Calu3 (cell line): ENCODE results near the gene MED19. TPM values are rescaled to one million over a fixed set of nuclear protein-coding genes. Genes with fewer than 3 reads are reported as not detected.

ENCODE experiments used
- Bru-seq: library from RNA; stranded (reverse); fragments of 400-500 nt; gene quantifications from one replicate; lab custom pipeline; 2021; lab: Mats Ljungman, UMichigan
- BruChase-seq, 2 experiments: library from RNA; stranded (reverse); fragments of 400-500 nt; gene quantifications; one replicate each; lab custom pipeline; 2021; lab: Mats Ljungman, UMichigan
- BruUV-seq: library from RNA; stranded (reverse); fragments of 400-500 nt; replicated peaks from 2 replicates; lab custom pipeline; 2021; lab: Mats Ljungman, UMichigan
- CTCF ChIA-PET: fragments of 300-600 bp; sonication (Branson Sonifier 250); formaldehyde crosslinking; loops from one replicate; lab custom pipeline; 2022; ENCODE audit warnings: antibody characterized with exemption; lab: Charles Lee
- DNase-seq: peaks from one replicate; pipeline ENCODE4 v3.0.0; 2022
- H3K27ac Mint-ChIP-seq: one replicate; pipeline ENCODE4 v1.8.0; 2022; ENCODE audit warnings: mixed read lengths; ENCODE audit not compliant: unreplicated experiment
- H3K27me3 Mint-ChIP-seq: one replicate; pipeline ENCODE4 v1.8.0; 2022; ENCODE audit warnings: mixed read lengths; ENCODE audit not compliant: unreplicated experiment
- H3K36me3 Mint-ChIP-seq: one replicate; pipeline ENCODE4 v1.8.0; 2022; ENCODE audit warnings: mild to moderate bottlenecking, moderate library complexity, mixed read lengths; ENCODE audit not compliant: insufficient read depth, unreplicated experiment
- H3K4me1 Mint-ChIP-seq: one replicate; pipeline ENCODE4 v1.8.0; 2022; ENCODE audit warnings: mild to moderate bottlenecking, low read depth, mixed read lengths; ENCODE audit not compliant: unreplicated experiment
- H3K4me3 Mint-ChIP-seq: one replicate; pipeline ENCODE4 v1.8.0; 2022; ENCODE audit warnings: mild to moderate bottlenecking, low read depth, moderate library complexity, mixed read lengths; ENCODE audit not compliant: unreplicated experiment
- H3K9me3 Mint-ChIP-seq: one replicate; pipeline ENCODE4 v1.8.0; 2022; ENCODE audit warnings: low read depth, mixed read lengths; ENCODE audit not compliant: unreplicated experiment
- CTCF ChIP-seq: fragments of 200-600 bp; IDR thresholded peaks from one replicate; pipeline ENCODE4 v1.8.0; 2022; ENCODE audit warnings: antibody characterized with exemption; ENCODE audit not compliant: unreplicated experiment
- intact Hi-C: fragments of 100-400 bp; cut with micrococcal nuclease; formaldehyde crosslinking; loops from one replicate; pipeline ENCODE4 v1.10.0; 2022; ENCODE audit not compliant: unreplicated experiment
- long read RNA-seq: library from polyadenylated mRNA; stranded (forward); transcript quantifications from one replicate; pipeline ENCODE4 v2.0.0, GENCODE V29; 2022
- total RNA-seq: library from RNA; stranded (reverse); gene quantifications from 2 replicates; pipeline ENCODE4 v1.2.3, GENCODE V29; 2022

The MED19 gene
- total RNA-seq = 21.2 and 24.4 TPM in 2 replicates
- percentile 63 among the genes with signal in this experiment for Bru-seq, nascent RNA
- percentile 72 among the genes with signal in this experiment for BruChase-seq, experiment 1, labeled RNA remaining after a 6-hour chase
- BruChase-seq, experiment 2, labeled RNA remaining after a 2-hour chase = percentile 72 among the genes with signal in this experiment
- long read RNA-seq, transcript MED19-202 (5 exons, 1,203 nt) = major isoform, 119 of 130 reads
- long read RNA-seq, partial matches to known transcripts = 3 of 130 reads
- long read RNA-seq, other reads (novel, unspliced or antisense) = 5 of 130 reads

GRCh38 chr11:57711414-57712255, at the start of gene MED19:
TSS of gene MED19 (minus strand) at chr11:57712215. CDS start at chr11:57712179, 36 bp downstream.
- intact Hi-C loops = loop anchor here (5.0 kb wide), 1 partner anchor 44 kb away; the partner anchor contains the start of gene ZDHHC5
- H3K4me3 Mint-ChIP-seq = peak within 1 kb of the TSS; percentile 88
- H3K9me3 Mint-ChIP-seq = no peaks in the 10 kb centered on the region

GRCh38 chr11:57758174-57758573, 46.2 kb upstream of the MED19 start:
- H3K4me1 Mint-ChIP-seq = peaks cover 8% of the 10 kb centered on the region
- BruUV-seq = no TSS peak
- no peak for DNase-seq
- no peak for TF ChIP-seq CTCF
- CTCF ChIA-PET = interaction anchor here (0.8 to 1.5 kb wide), 2 partner anchors 14 to 42 kb away, joined by 5 to 7 read pairs; no protein-coding TSS in a partner anchor
- H3K9me3 Mint-ChIP-seq = no peaks in the 10 kb centered on the region
- H3K36me3 Mint-ChIP-seq = peaks cover 23% of the 10 kb centered on the region
- intact Hi-C loops = no loop called here
- no peak overlapping the region for H3K4me3 Mint-ChIP-seq
- no peaks in the 10 kb centered on the region for H3K27me3 Mint-ChIP-seq
- no peak overlapping the region for H3K27ac Mint-ChIP-seq

More at GRCh38 chr11:57711414-57712255, at the start of gene MED19:
- H3K4me1 Mint-ChIP-seq = peaks cover 26% of the 10 kb centered on the region
- H3K36me3 Mint-ChIP-seq = peaks cover 52% of the 10 kb centered on the region
- CTCF ChIA-PET = interaction anchor here (0.6 to 1.4 kb wide), 6 partner anchors 29 to 217 kb away, joined by 3 to 6 read pairs (median 4); partner anchors contain the start of gene SELENOH
- DNase-seq = peak; percentile 91
- no peak for TF ChIP-seq CTCF
- no peaks in the 10 kb centered on the region for H3K27me3 Mint-ChIP-seq
- TSS peak; percentile 67 for BruUV-seq
- H3K27ac Mint-ChIP-seq = peak within 1 kb of the TSS; percentile 88

- intact Hi-C loops = loop anchor here (5.0 kb wide), 1 partner anchor 534 kb away; no protein-coding TSS in a partner anchor
- CTCF ChIA-PET = interaction anchor here (2.2 kb wide), 1 partner anchor 47 kb away, joined by 55 read pairs; no protein-coding TSS in a partner anchor
- no peak overlapping the region for H3K27ac Mint-ChIP-seq
- H3K36me3 Mint-ChIP-seq = peaks cover 5% of the 10 kb centered on the region
- H3K9me3 Mint-ChIP-seq = no peaks in the 10 kb centered on the region
- no TSS peak for BruUV-seq
- H3K4me1 Mint-ChIP-seq = peaks cover 21% of the 10 kb centered on the region
- TF ChIP-seq CTCF = no peak
- no peak for DNase-seq
- no peaks in the 10 kb centered on the region for H3K27me3 Mint-ChIP-seq
- no peak overlapping the region for H3K4me3 Mint-ChIP-seq
Measured at GRCh38 chr11:57752954-57753353, 40.9 kb upstream of the MED19 start.

GRCh38 chr11:57751676-57752253, 39.8 kb upstream of the MED19 start, which contains the start of gene BTBD18:
TSS of gene BTBD18 (minus strand) at chr11:57751819. CDS start at chr11:57751188, 631 bp downstream.
- intact Hi-C loops = loop anchor here (2.0 to 5.0 kb wide), 2 partner anchors 536 to 763 kb away; no protein-coding TSS in a partner anchor
- Mint-ChIP-seq H3K27me3 (no peaks in the 10 kb centered on the region), H3K9me3 (no peaks in the 10 kb centered on the region), H3K4me3 (no peak within 1 kb of the TSS), H3K36me3 (peaks cover 14% of the 10 kb centered on the region), H3K4me1 (peaks cover 21% of the 10 kb centered on the region), H3K27ac (peak within 1 kb of the TSS; percentile 53)
- peak; percentile 54 for DNase-seq
- no TSS peak for BruUV-seq
- peak; percentile 54 for TF ChIP-seq CTCF
- CTCF ChIA-PET = interaction anchor here (0.7 to 2.7 kb wide), 9 partner anchors 10 to 535 kb away, joined by 3 to 55 read pairs (median 8); partner anchors contain the start of genes CTNND1 and SELENOH
